ENCODE data around the gene ADGRD1.

ADGRD1 gene

GRCh38 chr12:131096681-131097181 is 143.0 kb downstream of the ADGRD1 start:
- no peak for TF ChIP-seq SPI1 (IDR thresholded peaks at IDR 0.05; ENCODE audit: borderline replicate concordance, low read depth)
- TF ChIP-seq, protein P1, sequence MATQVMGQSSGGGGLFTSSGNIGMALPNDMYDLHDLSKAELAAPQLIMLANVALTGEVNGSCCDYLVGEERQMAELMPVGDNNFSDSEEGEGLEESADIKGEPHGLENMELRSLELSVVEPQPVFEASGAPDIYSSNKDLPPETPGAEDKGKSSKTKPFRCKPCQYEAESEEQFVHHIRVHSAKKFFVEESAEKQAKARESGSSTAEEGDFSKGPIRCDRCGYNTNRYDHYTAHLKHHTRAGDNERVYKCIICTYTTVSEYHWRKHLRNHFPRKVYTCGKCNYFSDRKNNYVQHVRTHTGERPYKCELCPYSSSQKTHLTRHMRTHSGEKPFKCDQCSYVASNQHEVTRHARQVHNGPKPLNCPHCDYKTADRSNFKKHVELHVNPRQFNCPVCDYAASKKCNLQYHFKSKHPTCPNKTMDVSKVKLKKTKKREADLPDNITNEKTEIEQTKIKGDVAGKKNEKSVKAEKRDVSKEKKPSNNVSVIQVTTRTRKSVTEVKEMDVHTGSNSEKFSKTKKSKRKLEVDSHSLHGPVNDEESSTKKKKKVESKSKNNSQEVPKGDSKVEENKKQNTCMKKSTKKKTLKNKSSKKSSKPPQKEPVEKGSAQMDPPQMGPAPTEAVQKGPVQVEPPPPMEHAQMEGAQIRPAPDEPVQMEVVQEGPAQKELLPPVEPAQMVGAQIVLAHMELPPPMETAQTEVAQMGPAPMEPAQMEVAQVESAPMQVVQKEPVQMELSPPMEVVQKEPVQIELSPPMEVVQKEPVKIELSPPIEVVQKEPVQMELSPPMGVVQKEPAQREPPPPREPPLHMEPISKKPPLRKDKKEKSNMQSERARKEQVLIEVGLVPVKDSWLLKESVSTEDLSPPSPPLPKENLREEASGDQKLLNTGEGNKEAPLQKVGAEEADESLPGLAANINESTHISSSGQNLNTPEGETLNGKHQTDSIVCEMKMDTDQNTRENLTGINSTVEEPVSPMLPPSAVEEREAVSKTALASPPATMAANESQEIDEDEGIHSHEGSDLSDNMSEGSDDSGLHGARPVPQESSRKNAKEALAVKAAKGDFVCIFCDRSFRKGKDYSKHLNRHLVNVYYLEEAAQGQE (IDR thresholded peaks at IDR 0.05; ENCODE audit: insufficient replicate concordance, low read depth) = no peak
- no peak for TF ChIP-seq POLR2AphosphoS5 (IDR thresholded peaks at IDR 0.05; ENCODE audit: low read depth)
- no peak for TF ChIP-seq GABPA (IDR thresholded peaks at IDR 0.05; ENCODE audit: low read depth)
- TF ChIP-seq, protein P2, sequence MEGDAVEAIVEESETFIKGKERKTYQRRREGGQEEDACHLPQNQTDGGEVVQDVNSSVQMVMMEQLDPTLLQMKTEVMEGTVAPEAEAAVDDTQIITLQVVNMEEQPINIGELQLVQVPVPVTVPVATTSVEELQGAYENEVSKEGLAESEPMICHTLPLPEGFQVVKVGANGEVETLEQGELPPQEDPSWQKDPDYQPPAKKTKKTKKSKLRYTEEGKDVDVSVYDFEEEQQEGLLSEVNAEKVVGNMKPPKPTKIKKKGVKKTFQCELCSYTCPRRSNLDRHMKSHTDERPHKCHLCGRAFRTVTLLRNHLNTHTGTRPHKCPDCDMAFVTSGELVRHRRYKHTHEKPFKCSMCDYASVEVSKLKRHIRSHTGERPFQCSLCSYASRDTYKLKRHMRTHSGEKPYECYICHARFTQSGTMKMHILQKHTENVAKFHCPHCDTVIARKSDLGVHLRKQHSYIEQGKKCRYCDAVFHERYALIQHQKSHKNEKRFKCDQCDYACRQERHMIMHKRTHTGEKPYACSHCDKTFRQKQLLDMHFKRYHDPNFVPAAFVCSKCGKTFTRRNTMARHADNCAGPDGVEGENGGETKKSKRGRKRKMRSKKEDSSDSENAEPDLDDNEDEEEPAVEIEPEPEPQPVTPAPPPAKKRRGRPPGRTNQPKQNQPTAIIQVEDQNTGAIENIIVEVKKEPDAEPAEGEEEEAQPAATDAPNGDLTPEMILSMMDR (IDR thresholded peaks at IDR 0.05; ENCODE audit: insufficient read depth, low read length) = no peak
- H3K27me3 ChIP-seq (ENCODE audit: insufficient read depth, poor library complexity, severe bottlenecking) = no peaks in the 10 kb centered on the region
- no peak for DNase-seq (ENCODE audit: low read depth in 1 of 2, low spot score in 1 of 2)

DNA sequence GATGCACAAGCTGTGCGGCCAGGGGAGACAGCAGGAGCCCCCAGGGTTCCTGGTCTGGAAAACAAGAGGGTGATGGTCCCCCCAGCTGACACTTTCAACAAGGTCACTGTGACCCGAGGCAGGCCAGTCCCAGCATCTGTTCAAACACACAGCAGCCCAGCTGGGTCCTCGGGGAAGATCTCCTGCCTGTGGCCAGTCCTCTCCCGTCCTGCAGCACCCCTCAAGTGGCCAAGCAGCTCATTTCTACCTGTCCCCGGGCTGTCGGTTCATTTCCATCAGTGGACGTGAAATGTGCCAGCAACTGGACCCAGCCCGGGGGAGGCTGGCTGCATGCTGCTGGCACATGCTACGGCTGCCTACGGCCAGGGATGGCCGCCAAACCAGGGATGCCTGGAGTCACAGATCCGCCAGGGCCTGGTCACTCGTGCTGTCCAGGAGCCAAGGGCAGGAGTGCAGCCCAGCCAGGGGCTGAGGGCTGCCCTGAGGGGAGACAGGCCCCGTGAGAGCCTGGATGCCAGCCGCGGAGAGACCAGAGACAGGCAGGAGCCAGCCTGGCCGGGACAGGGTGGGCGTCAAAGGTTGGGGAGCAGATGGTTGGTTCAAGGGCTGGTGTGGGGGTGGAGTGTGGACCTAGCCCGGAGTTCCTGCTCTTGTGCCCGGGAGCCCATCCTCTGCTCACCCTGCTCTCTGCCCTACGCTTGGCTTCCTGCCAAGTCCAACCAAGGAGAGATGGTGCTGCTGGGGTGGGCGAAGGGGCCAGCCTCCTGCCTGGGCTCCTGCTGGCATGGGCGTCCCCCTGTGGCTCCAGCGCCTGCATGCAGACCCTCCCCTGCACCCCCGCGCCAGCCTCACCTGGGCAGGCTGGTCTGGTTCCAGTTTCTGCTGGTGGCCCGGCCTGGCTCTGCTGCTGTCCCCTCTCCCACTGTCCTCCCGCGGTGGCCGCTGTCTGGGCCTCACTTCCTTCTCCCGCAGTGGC is 143.8 kb downstream of the ADGRD1 start:
- DNase-seq (ENCODE audit: low read depth in 1 of 2, low spot score in 1 of 2) = no peak
- no peak overlapping the region for H3K27ac ChIP-seq (replicated peaks)
- no peak overlapping the region for H3K4me3 ChIP-seq (replicated peaks; ENCODE audit: insufficient read depth, low read length)
- no peaks in the 10 kb centered on the region for H3K27me3 ChIP-seq (ENCODE audit: insufficient read depth, poor library complexity, severe bottlenecking)
- TF ChIP-seq SPI1 (IDR thresholded peaks at IDR 0.05; ENCODE audit: borderline replicate concordance, low read depth) (no peak), POLR2AphosphoS5 (IDR thresholded peaks at IDR 0.05; ENCODE audit: low read depth) (no peak)
- TF ChIP-seq, protein P2 (IDR thresholded peaks at IDR 0.05; ENCODE audit: insufficient read depth, low read length) = no peak

More at GRCh38 chr12:131096681-131097181, 143.0 kb downstream of the ADGRD1 start:
- no peak overlapping the region for H3K4me3 ChIP-seq (replicated peaks; ENCODE audit: insufficient read depth, low read length)
- no peak overlapping the region for H3K27ac ChIP-seq (replicated peaks)

DNA sequence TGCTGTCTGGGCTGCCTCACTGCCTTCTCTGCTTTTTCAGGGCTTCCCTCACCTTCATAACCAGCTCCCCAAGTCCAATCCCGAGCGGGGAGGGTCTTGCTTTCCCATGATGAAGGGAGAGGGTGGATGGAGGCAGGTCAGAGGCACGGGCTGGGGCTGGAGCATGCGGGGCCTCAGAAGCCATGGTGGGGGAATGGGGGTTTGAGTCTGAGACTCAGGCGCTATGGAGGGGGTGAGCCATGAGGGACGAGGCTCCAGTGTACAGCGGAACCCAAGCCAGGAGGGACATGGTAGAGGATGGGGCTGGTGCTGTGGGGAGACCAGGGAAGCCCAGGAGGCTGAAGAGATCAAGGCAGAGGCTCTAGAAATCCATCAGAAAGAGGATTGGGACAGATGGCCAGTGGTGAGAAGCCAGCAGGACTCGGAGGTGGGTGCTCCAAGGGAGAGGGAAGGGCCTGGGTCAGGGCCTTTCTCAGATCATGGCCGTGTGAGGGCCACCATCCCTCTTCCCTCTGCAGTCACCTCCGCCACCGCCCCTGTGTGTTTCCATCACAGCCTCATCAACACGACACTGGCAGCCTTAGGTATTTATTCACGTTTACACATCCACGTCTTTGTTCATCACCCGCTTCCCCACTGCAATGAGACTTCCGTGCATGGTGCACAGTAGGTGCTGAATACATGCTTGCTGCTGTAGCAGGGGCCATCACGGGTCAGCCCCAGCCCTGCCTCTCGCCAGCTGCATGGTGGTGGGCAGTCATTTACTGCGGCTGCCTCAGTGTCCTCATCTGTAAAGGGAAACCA is 144.7 kb downstream of the ADGRD1 start:
- no peak overlapping the region for H3K4me3 ChIP-seq (replicated peaks; ENCODE audit: insufficient read depth, low read length)
- H3K27me3 ChIP-seq (ENCODE audit: insufficient read depth, poor library complexity, severe bottlenecking) = no peaks in the 10 kb centered on the region
- no peak overlapping the region for H3K27ac ChIP-seq (replicated peaks)
- no peak for DNase-seq (ENCODE audit: low read depth in 1 of 2, low spot score in 1 of 2)
- TF ChIP-seq SPI1 (IDR thresholded peaks at IDR 0.05; ENCODE audit: borderline replicate concordance, low read depth) (no peak), GABPA (IDR thresholded peaks at IDR 0.05; ENCODE audit: low read depth) (no peak), POLR2AphosphoS5 (IDR thresholded peaks at IDR 0.05; ENCODE audit: low read depth) (no peak)
- TF ChIP-seq, protein P1 (IDR thresholded peaks at IDR 0.05; ENCODE audit: insufficient replicate concordance, low read depth) = no peak
- TF ChIP-seq, protein P2 (IDR thresholded peaks at IDR 0.05; ENCODE audit: insufficient read depth, low read length) = no peak
